K562 (cell line): Measurements from ENCODE around the gene RAB3GAP2. TPM values are rescaled to one million over a fixed set of nuclear protein-coding genes. Genes with fewer than 3 reads are reported as not detected.

Source experiments
- ARID2 ChIP-seq: fragments of 450-650 bp; IDR thresholded peaks from 2 replicates; pipeline ENCODE4 v1.6.1; 2017; ENCODE audit warnings: antibody characterized with exemption, mild to moderate bottlenecking
- CBFA2T3 ChIP-seq: fragments of 450-650 bp; IDR thresholded peaks from 2 replicates; pipeline ENCODE4 v1.6.1; 2017
- CEBPB ChIP-seq: fragments of 450-650 bp; IDR thresholded peaks from 2 replicates; pipeline ENCODE4 v1.6.1; 2016; ENCODE audit warnings: missing genetic modification characterization, missing compliant biosample characterization
- ETV5 ChIP-seq: sonication (generic); formaldehyde crosslinking; IDR thresholded peaks from 2 replicates; pipeline ENCODE4 v1.4.0; 2020; ENCODE audit warnings: low read depth, mild to moderate bottlenecking, missing genetic modification reagents
- GATA2 ChIP-seq: sonication (generic); formaldehyde crosslinking; IDR thresholded peaks from 2 replicates; pipeline ENCODE4 v1.4.0; 2020; ENCODE audit warnings: mild to moderate bottlenecking, missing genetic modification reagents
- MNT ChIP-seq, 2 experiments: fragments of 450-650 bp; conservative IDR thresholded peaks; 2 replicates each; pipeline ENCODE4 v1.6.1; 2017; ENCODE audit warnings: mild to moderate bottlenecking in 2 of 2, moderate library complexity in 2 of 2
- MYBL2 ChIP-seq, 2 experiments: fragments of 450-650 bp in 1 of 2; sonication (generic) in 1 of 2; formaldehyde crosslinking in 1 of 2; IDR thresholded peaks; 2 replicates each; pipeline versions ENCODE4 v1.6.1 to v1.8.1; 2017 to 2022; ENCODE audit warnings: borderline replicate concordance in 1 of 2, inconsistent platforms in 1 of 2, low read depth in 1 of 2, mild to moderate bottlenecking in 1 of 2, missing genetic modification reagents in 1 of 2, moderate library complexity in 1 of 2
- NCOA6 ChIP-seq: fragments of 450-650 bp; IDR thresholded peaks from 2 replicates; pipeline ENCODE4 v1.6.1; 2017; ENCODE audit warnings: mild to moderate bottlenecking
- PCBP1 ChIP-seq: fragments of 200-400 bp; formaldehyde crosslinking; IDR thresholded peaks from 2 replicates; pipeline ENCODE4 v1.6.1; 2018; ENCODE audit warnings: mild to moderate bottlenecking, low read depth, low read length; ENCODE audit not compliant: poor library complexity, severe bottlenecking
- RBFOX2 ChIP-seq: fragments of 200-400 bp; formaldehyde crosslinking; IDR thresholded peaks from 2 replicates; pipeline ENCODE4 v1.6.1; 2017; ENCODE audit warnings: low read depth, mild to moderate bottlenecking, low read length, moderate library complexity
- RFX5 ChIP-seq: IDR thresholded peaks from 2 replicates; pipeline ENCODE4 v1.6.1; 2011; ENCODE audit warnings: low read depth, mild to moderate bottlenecking, improper control_type of control experiment, low read length
- SMAD1 ChIP-seq: fragments of 150-350 bp; IDR thresholded peaks from 2 replicates; pipeline ENCODE4 v1.6.1; 2014; ENCODE audit warnings: low read length, low read depth; ENCODE audit not compliant: partially characterized antibody
- SMARCC2 ChIP-seq: fragments of 450-650 bp; IDR thresholded peaks from 2 replicates; pipeline ENCODE4 v1.6.1; 2017; ENCODE audit warnings: antibody characterized with exemption, moderate library complexity, mild to moderate bottlenecking, low read depth
- SMC3 ChIP-seq: conservative IDR thresholded peaks from 2 replicates; pipeline ENCODE4 v1.6.1; 2011; ENCODE audit warnings: low read depth, low read length, improper control_type of control experiment; ENCODE audit not compliant: insufficient read depth
- SNIP1 ChIP-seq: fragments of 450-650 bp; IDR thresholded peaks from 2 replicates; pipeline ENCODE4 v1.7.1; 2017; ENCODE audit warnings: low read depth, mild to moderate bottlenecking
- SRF ChIP-seq, 2 experiments: fragments of 250-450, 450-650 bp in 1 of 2; sonication (Bioruptor Pico) in 1 of 2; sonication (generic) in 1 of 2; formaldehyde crosslinking; IDR thresholded peaks; 2 replicates each; pipeline versions ENCODE4 v1.5.0 to v1.5.1; 2020 to 2022; ENCODE audit warnings: mild to moderate bottlenecking in 1 of 2, missing genetic modification reagents in 1 of 2
- STAT5A ChIP-seq: IDR thresholded peaks from 2 replicates; pipeline ENCODE4 v1.6.1; 2012; ENCODE audit warnings: low read length, inconsistent platforms, borderline replicate concordance
- ZBTB17 ChIP-seq: fragments of 450-650 bp; formaldehyde crosslinking; IDR thresholded peaks from 2 replicates; pipeline ENCODE4 v1.4.0; 2020; ENCODE audit warnings: mild to moderate bottlenecking
- polyA plus RNA-seq, 8 experiments: library from polyadenylated mRNA; depleted of rRNA in 4 of 8; stranded (reverse) in 5 of 8; unstranded in 3 of 8; fragments of >200 nt; fragmentation: Nextera tagmentation in 2 of 8; fragmentation: Illumina TruSeq in 1 of 8; extraction: Ambion mirVana in 2 of 8; extraction: Trizol in 1 of 8; gene quantifications; 2 replicates each; pipeline versions ENCODE4 v1.2.1 to v1.2.3, GENCODE V29; 2011 to 2014; ENCODE audit warnings: inconsistent platforms in 1 of 8, missing spikeins in 1 of 8
- total RNA-seq, 7 experiments: library from RNA; depleted of rRNA in 6 of 7; stranded (reverse); fragments of >200 nt in 6 of 7; fragmentation: Illumina TruSeq in 2 of 7; extraction: Trizol in 2 of 7; gene quantifications; 2 replicates each; pipeline versions ENCODE4 v1.2.1 to v1.2.3, GENCODE V29; 2011 to 2021; ENCODE audit warnings: low replicate concordance in 1 of 7
- TF ChIP-seq, protein P1 (sequence below): fragments of 450-650 bp; formaldehyde crosslinking; IDR thresholded peaks from 2 replicates; pipeline ENCODE4 v1.4.0; 2020; ENCODE audit warnings: mild to moderate bottlenecking, moderate library complexity
- TF ChIP-seq, protein P2 (sequence below): fragments of 450-650 bp; IDR thresholded peaks from 2 replicates; pipeline ENCODE4 v1.6.1; 2018; ENCODE audit not compliant: partially characterized antibody
- TF ChIP-seq, protein P3 (sequence below): sonication (generic); formaldehyde crosslinking; IDR thresholded peaks from 2 replicates; pipeline ENCODE4 v1.8.0; 2022; ENCODE audit warnings: missing genetic modification reagents, mild to moderate bottlenecking, moderate library complexity, borderline replicate concordance

The RAB3GAP2 gene
- total and polyA plus RNA-seq, 9 of the 15 experiments (the other 6 are each of a cell fraction or from before 2014, with no cell fraction given), result 14.1 to 69.1 (median 32.2) TPM

- TF ChIP-seq ETV5 (CRISPR knock-in tag) (peak; percentile 43; the same call in 1 of the 2 replicates), SNIP1 (no peak), MNT (conservative IDR thresholded peaks at IDR 0.05) (peak; percentile 41 to 63; a peak in 3 of 4 replicates), RBFOX2 (peak; percentile 58), GATA2 (CRISPR knock-in tag) (no peak), STAT5A (peak; percentile 17; the same call in 1 of the 2 replicates), CBFA2T3 (peak; percentile 69), RFX5 (no peak), SMC3 (no peak), SRF (CRISPR knock-in tag; IDR thresholded peaks at IDR 0.05) (peak in 1 of 2 experiments; percentile 29; a peak in 1 of 4 replicates), ZBTB17 (CRISPR knock-in tag) (no peak), PCBP1 (no peak), NCOA6 (no peak), SMAD1 (no peak), ARID2 (no peak), SMARCC2 (peak; percentile 60; the same call in 1 of the 2 replicates), CEBPB (tag) (peak; percentile 90), MYBL2 (IDR thresholded peaks at IDR 0.05; ENCODE audit: low read depth) (no peak), MYBL2 (CRISPR knock-in tag; IDR thresholded peaks at IDR 0.05; ENCODE audit: borderline replicate concordance) (no peak)
- TF ChIP-seq, protein P1, sequence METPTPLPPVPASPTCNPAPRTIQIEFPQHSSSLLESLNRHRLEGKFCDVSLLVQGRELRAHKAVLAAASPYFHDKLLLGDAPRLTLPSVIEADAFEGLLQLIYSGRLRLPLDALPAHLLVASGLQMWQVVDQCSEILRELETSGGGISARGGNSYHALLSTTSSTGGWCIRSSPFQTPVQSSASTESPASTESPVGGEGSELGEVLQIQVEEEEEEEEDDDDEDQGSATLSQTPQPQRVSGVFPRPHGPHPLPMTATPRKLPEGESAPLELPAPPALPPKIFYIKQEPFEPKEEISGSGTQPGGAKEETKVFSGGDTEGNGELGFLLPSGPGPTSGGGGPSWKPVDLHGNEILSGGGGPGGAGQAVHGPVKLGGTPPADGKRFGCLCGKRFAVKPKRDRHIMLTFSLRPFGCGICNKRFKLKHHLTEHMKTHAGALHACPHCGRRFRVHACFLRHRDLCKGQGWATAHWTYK (CRISPR knock-in tag), result no peak
- TF ChIP-seq, protein P2, sequence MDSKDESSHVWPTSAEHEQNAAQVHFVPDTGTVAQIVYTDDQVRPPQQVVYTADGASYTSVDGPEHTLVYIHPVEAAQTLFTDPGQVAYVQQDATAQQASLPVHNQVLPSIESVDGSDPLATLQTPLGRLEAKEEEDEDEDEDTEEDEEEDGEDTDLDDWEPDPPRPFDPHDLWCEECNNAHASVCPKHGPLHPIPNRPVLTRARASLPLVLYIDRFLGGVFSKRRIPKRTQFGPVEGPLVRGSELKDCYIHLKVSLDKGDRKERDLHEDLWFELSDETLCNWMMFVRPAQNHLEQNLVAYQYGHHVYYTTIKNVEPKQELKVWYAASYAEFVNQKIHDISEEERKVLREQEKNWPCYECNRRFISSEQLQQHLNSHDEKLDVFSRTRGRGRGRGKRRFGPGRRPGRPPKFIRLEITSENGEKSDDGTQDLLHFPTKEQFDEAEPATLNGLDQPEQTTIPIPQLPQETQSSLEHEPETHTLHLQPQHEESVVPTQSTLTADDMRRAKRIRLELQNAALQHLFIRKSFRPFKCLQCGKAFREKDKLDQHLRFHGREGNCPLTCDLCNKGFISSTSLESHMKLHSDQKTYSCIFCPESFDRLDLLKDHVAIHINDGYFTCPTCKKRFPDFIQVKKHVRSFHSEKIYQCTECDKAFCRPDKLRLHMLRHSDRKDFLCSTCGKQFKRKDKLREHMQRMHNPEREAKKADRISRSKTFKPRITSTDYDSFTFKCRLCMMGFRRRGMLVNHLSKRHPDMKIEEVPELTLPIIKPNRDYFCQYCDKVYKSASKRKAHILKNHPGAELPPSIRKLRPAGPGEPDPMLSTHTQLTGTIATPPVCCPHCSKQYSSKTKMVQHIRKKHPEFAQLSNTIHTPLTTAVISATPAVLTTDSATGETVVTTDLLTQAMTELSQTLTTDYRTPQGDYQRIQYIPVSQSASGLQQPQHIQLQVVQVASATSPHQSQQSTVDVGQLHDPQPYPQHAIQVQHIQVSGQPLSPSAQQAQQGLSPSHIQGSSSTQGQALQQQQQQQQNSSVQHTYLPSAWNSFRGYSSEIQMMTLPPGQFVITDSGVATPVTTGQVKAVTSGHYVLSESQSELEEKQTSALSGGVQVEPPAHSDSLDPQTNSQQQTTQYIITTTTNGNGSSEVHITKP, result peak; percentile 8
- TF ChIP-seq, protein P3, sequence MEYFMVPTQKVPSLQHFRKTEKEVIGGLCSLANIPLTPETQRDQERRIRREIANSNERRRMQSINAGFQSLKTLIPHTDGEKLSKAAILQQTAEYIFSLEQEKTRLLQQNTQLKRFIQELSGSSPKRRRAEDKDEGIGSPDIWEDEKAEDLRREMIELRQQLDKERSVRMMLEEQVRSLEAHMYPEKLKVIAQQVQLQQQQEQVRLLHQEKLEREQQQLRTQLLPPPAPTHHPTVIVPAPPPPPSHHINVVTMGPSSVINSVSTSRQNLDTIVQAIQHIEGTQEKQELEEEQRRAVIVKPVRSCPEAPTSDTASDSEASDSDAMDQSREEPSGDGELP, result no peak
Observed at GRCh38 chr1:220300442-220301121, 28.3 kb upstream of the RAB3GAP2 start (continued).
